ENCODE results near the gene ELMO1.

DNA sequence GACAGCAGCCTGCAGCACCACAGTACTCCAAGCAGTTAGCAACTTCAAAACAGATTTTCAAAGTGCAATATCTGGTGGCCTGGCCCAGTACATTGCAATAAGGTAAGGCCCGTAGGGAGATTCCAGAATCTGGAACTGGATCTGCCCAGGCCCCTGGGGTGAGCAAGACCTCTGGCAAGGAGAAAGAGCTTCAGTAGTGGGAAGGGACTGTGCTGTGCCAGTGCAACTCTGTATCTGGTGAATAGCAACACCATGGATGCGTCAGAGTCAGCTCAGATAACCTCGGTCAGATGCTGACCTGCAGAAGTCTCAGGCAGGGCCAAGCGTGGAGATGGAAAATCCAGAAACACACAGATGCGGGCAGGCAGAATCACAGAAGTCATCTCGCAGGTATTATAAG lies 30.3 kb downstream of the ELMO1 start:
- TF ChIP-seq, protein P1, sequence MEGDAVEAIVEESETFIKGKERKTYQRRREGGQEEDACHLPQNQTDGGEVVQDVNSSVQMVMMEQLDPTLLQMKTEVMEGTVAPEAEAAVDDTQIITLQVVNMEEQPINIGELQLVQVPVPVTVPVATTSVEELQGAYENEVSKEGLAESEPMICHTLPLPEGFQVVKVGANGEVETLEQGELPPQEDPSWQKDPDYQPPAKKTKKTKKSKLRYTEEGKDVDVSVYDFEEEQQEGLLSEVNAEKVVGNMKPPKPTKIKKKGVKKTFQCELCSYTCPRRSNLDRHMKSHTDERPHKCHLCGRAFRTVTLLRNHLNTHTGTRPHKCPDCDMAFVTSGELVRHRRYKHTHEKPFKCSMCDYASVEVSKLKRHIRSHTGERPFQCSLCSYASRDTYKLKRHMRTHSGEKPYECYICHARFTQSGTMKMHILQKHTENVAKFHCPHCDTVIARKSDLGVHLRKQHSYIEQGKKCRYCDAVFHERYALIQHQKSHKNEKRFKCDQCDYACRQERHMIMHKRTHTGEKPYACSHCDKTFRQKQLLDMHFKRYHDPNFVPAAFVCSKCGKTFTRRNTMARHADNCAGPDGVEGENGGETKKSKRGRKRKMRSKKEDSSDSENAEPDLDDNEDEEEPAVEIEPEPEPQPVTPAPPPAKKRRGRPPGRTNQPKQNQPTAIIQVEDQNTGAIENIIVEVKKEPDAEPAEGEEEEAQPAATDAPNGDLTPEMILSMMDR (IDR thresholded peaks at IDR 0.05; ENCODE audit: poor library complexity), result no peak
- TF ChIP-seq EZH2 (IDR thresholded peaks at IDR 0.05; ENCODE audit: borderline replicate concordance) (no peak), EZH2phosphoT487 (IDR thresholded peaks at IDR 0.05; ENCODE audit: low read depth, severe bottlenecking, unreplicated experiment) (no peak)

All from hepatocyte (in vitro differentiated cells).